DND-41 (cell line): ENCODE results near the gene RAD51B.

Experiments used
- CTCF ChIP-seq: IDR thresholded peaks from 2 replicates; pipeline ENCODE4 v1.5.1; 2012; ENCODE audit warnings: borderline replicate concordance, low read length, moderate library complexity, mild to moderate bottlenecking; ENCODE audit not compliant: poor library complexity, severe bottlenecking; ENCODE audit errors: extremely low read depth
- EZH2 ChIP-seq: IDR thresholded peaks from 3 replicates; pipeline ENCODE4 v1.6.1; 2012; ENCODE audit warnings: borderline replicate concordance, low read depth, mild to moderate bottlenecking, moderate library complexity, low read length, inconsistent platforms; ENCODE audit not compliant: severe bottlenecking

GRCh38 chr14:67917006-67917405, 97.4 kb downstream of the RAD51B start:
- TF ChIP-seq CTCF (no peak), EZH2 (no peak)
